Activated naive CD8-positive, alpha-beta T cell treated with anti-CD3 and anti-CD28 coated beads for 36 hours (primary cell): Measurements from ENCODE around the gene DLG2. TPM values are rescaled to one million over a fixed set of nuclear protein-coding genes. Genes with fewer than 3 reads are reported as not detected.

Source experiments
- DNase-seq: peaks from one replicate; pipeline ENCODE4 v3.0.0; 2021
- H3K27ac Mint-ChIP-seq: one replicate; pipeline ENCODE4 v1.8.0; 2022; ENCODE audit warnings: mild to moderate bottlenecking, moderate library complexity, mixed read lengths
- H3K27me3 Mint-ChIP-seq: one replicate; pipeline ENCODE4 v1.8.0; 2022; ENCODE audit warnings: mild to moderate bottlenecking, mixed read lengths
- H3K36me3 Mint-ChIP-seq: one replicate; pipeline ENCODE4 v1.8.0; 2021; ENCODE audit warnings: mild to moderate bottlenecking, mixed read lengths
- H3K4me1 Mint-ChIP-seq: one replicate; pipeline ENCODE4 v1.8.0; 2021; ENCODE audit warnings: mixed read lengths
- H3K4me3 Mint-ChIP-seq: one replicate; pipeline ENCODE4 v1.8.0; 2022; ENCODE audit warnings: mild to moderate bottlenecking, moderate library complexity, mixed read lengths
- H3K9me3 Mint-ChIP-seq: one replicate; pipeline ENCODE4 v1.8.0; 2022; ENCODE audit warnings: mixed read lengths
- total RNA-seq, 2 experiments: library from RNA; stranded (reverse); gene quantifications; one replicate each; pipeline ENCODE4 v1.2.3, GENCODE V29; 2021

DLG2 gene
- total RNA-seq, 2 experiments from 2014 or later = 1.7 to 1.9 TPM

- H3K27ac Mint-ChIP-seq = no peak overlapping the region
- no peaks in the 10 kb centered on the region for H3K27me3 Mint-ChIP-seq
- DNase-seq = no peak
- peaks cover 5% of the 10 kb centered on the region for H3K9me3 Mint-ChIP-seq
- H3K4me3 Mint-ChIP-seq = no peak overlapping the region
- no peaks in the 10 kb centered on the region for H3K4me1 Mint-ChIP-seq
- no peaks in the 10 kb centered on the region for H3K36me3 Mint-ChIP-seq
These were observed 1188.6 kb downstream of the DLG2 start for GRCh38 chr11:84438565-84438964.

- H3K4me1 Mint-ChIP-seq = no peaks in the 10 kb centered on the region
- H3K36me3 Mint-ChIP-seq = no peaks in the 10 kb centered on the region
- H3K9me3 Mint-ChIP-seq = peaks cover 5% of the 10 kb centered on the region
- no peak overlapping the region for H3K4me3 Mint-ChIP-seq
- H3K27ac Mint-ChIP-seq = no peak overlapping the region
- H3K27me3 Mint-ChIP-seq = no peaks in the 10 kb centered on the region
- no peak for DNase-seq
These were observed 1189.8 kb downstream of the DLG2 start for GRCh38 chr11:84437071-84437980.

DNA sequence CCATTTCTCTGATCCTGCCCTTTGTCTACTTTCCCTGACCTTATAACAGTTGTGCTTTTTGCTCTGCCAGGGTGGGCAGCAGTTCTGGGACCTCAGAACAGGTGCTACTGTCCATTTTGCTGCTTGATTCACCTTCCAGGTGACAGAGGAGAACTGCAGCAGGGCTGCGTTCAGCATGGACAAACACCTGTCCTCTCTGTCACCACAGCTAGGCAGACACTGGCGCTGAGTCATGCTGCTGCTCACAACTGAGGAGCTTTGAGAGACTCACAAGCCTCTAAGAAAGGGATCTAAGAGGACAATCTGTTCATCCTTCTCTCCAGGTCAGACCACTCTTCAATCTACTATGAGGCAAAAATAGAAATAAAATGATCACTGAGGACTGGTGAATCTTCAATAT lies 1196.5 kb downstream of the DLG2 start:
- Mint-ChIP-seq H3K27ac (no peak overlapping the region), H3K27me3 (no peaks in the 10 kb centered on the region), H3K4me3 (no peak overlapping the region), H3K4me1 (no peaks in the 10 kb centered on the region), H3K9me3 (no peaks in the 10 kb centered on the region), H3K36me3 (no peaks in the 10 kb centered on the region)
- no peak for DNase-seq

- H3K4me1 Mint-ChIP-seq = no peaks in the 10 kb centered on the region
- H3K27me3 Mint-ChIP-seq = no peaks in the 10 kb centered on the region
- no peak for DNase-seq
- peaks cover 8% of the 10 kb centered on the region for H3K9me3 Mint-ChIP-seq
- H3K27ac Mint-ChIP-seq = no peak overlapping the region
- no peaks in the 10 kb centered on the region for H3K36me3 Mint-ChIP-seq
- no peak overlapping the region for H3K4me3 Mint-ChIP-seq
These were observed 1201.5 kb downstream of the DLG2 start for GRCh38 chr11:84425673-84426072.

GRCh38 chr11:84420271-84420670 lies 1206.9 kb downstream of the DLG2 start:
- no peak overlapping the region for H3K4me3 Mint-ChIP-seq
- no peak for DNase-seq
- H3K4me1 Mint-ChIP-seq = no peaks in the 10 kb centered on the region
- no peaks in the 10 kb centered on the region for H3K36me3 Mint-ChIP-seq
- H3K27ac Mint-ChIP-seq = no peak overlapping the region
- H3K9me3 Mint-ChIP-seq = peaks cover 20% of the 10 kb centered on the region
- H3K27me3 Mint-ChIP-seq = no peaks in the 10 kb centered on the region

DNA sequence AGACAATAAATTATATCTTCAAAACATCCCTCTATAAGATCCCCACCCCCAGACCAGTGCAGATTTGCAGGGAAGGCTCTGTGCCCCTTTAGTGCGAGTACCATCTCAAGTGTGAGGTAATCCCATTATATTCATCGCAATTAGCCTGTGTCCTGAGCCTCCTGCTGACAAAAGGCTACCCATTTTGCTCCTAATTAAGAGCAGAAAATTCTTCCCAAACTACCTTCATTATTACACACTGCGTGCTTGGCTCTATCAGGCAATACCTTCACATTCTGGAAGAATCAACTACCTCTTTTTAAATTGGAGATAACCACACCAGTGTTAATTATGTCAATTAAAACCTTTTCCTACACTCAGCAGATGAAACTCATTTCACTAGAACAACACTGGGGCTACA lies 1207.5 kb downstream of the DLG2 start:
- Mint-ChIP-seq H3K9me3 (peaks cover 18% of the 10 kb centered on the region), H3K27ac (no peak overlapping the region), H3K4me1 (no peaks in the 10 kb centered on the region), H3K27me3 (no peaks in the 10 kb centered on the region), H3K4me3 (no peak overlapping the region), H3K36me3 (no peaks in the 10 kb centered on the region)
- DNase-seq = no peak

DNA sequence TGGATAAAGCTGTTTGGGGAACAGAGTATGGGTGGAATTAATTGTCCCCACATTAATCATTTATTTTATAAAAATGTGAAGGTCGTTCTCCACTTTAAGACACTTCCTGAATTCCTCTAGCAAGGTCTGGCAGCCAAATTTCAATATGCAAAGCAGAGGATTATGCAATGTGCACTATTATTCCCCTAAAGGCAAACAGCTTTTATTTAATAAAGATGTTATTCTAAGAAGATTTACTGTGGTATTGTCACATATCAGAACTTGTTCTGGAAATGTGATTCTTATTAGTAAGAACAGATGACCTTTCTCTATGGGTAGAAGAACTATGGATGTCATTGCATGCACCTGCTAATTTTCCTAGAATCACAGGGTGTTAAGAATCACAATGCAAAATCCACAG lies 1212.2 kb downstream of the DLG2 start:
- Mint-ChIP-seq H3K4me3 (no peak overlapping the region), H3K27ac (no peak overlapping the region), H3K9me3 (peaks cover 14% of the 10 kb centered on the region), H3K27me3 (no peaks in the 10 kb centered on the region), H3K4me1 (no peaks in the 10 kb centered on the region), H3K36me3 (no peaks in the 10 kb centered on the region)
- no peak for DNase-seq

DNA sequence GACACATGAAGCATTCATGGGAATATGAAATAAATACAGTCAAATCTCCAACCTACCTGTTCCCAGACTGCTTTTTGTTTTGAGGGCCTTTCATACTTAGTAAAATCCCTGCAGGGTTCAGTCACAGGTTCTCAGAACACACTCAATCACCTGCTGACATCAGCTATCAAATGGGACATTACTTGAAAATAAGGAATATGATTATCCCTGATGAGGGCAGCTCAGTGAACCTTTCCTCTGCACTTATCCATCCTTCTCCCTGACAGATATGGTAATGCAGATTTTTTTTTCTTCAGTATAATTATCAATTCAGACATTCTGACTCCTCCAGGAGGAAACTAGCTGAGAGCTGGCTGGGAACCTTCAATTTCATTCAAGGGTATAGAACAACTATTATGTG lies 1213.6 kb downstream of the DLG2 start:
- no peak overlapping the region for H3K27ac Mint-ChIP-seq

GRCh38 chr11:84412862-84413261 lies 1214.3 kb downstream of the DLG2 start:
- H3K27ac Mint-ChIP-seq = no peak overlapping the region

More for the DNA sequence above, 1213.6 kb downstream of the DLG2 start:
- Mint-ChIP-seq H3K27me3 (no peaks in the 10 kb centered on the region), H3K4me3 (no peak overlapping the region), H3K4me1 (no peaks in the 10 kb centered on the region), H3K36me3 (no peaks in the 10 kb centered on the region), H3K9me3 (peaks cover 11% of the 10 kb centered on the region)
- DNase-seq = no peak

DNA sequence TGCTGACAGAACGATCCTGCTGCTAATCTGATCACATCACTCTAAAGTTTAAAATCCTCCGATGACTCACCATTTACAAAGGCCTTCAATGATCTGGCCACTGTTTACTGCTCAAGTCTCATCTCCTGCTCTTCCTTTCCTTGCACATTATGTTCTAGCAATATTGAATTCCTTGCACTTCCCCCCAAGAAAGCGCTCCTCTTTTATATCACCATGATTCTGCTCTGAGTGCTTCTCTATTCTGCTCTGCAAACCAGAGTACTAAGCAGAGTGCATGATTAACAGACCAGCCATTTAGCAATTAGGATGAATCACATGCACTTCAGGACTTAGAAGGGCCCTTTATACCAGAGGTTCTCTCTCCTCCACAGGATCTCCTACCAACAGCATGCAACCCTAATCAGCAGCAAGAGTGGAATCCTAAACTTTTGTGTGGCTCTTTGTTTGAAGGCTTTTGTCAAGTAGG lies 1218.2 kb downstream of the DLG2 start:
- H3K4me1 Mint-ChIP-seq = no peaks in the 10 kb centered on the region
- H3K9me3 Mint-ChIP-seq = peaks cover 2% of the 10 kb centered on the region
- H3K27me3 Mint-ChIP-seq = no peaks in the 10 kb centered on the region
- DNase-seq = no peak
- no peak overlapping the region for H3K4me3 Mint-ChIP-seq
- no peaks in the 10 kb centered on the region for H3K36me3 Mint-ChIP-seq
- H3K27ac Mint-ChIP-seq = no peak overlapping the region

More at GRCh38 chr11:84412862-84413261, 1214.3 kb downstream of the DLG2 start:
- DNase-seq = no peak
- Mint-ChIP-seq H3K4me1 (no peaks in the 10 kb centered on the region), H3K27me3 (no peaks in the 10 kb centered on the region), H3K36me3 (no peaks in the 10 kb centered on the region), H3K9me3 (peaks cover 11% of the 10 kb centered on the region), H3K4me3 (no peak overlapping the region)

- Mint-ChIP-seq H3K9me3 (peaks cover 3% of the 10 kb centered on the region), H3K27me3 (no peaks in the 10 kb centered on the region), H3K4me3 (no peak overlapping the region), H3K27ac (no peak overlapping the region), H3K4me1 (no peaks in the 10 kb centered on the region), H3K36me3 (no peaks in the 10 kb centered on the region)
- no peak for DNase-seq
These were observed 1220.1 kb downstream of the DLG2 start for GRCh38 chr11:84407091-84407490.

- DNase-seq = no peak
- H3K4me3 Mint-ChIP-seq = no peak overlapping the region
- H3K27me3 Mint-ChIP-seq = no peaks in the 10 kb centered on the region
- H3K27ac Mint-ChIP-seq = no peak overlapping the region
- peaks cover 3% of the 10 kb centered on the region for H3K9me3 Mint-ChIP-seq
- H3K36me3 Mint-ChIP-seq = no peaks in the 10 kb centered on the region
- no peaks in the 10 kb centered on the region for H3K4me1 Mint-ChIP-seq
These were observed 1229.0 kb downstream of the DLG2 start for GRCh38 chr11:84398017-84398626.

DNA sequence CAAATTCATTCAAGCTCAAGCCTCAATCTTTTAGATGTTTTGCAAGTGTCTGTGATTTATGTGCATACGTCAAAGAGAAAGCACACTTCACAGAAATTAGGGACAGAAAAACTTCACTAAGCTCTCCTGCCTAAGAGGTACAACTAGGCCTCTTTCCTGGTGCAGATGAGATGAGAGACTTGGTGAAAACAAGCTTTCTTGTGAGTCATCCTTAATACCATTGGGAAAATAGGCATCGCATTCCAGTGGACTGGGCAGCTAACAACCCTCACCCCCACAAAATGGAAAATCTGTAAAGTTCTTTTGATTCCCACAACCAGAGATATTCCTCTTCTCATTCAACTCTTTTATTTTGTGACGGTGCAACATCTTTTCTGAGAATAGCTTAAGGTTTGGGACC lies 1230.6 kb downstream of the DLG2 start:
- Mint-ChIP-seq H3K9me3 (peaks cover 3% of the 10 kb centered on the region), H3K27ac (no peak overlapping the region), H3K27me3 (no peaks in the 10 kb centered on the region), H3K4me3 (no peak overlapping the region), H3K36me3 (no peaks in the 10 kb centered on the region), H3K4me1 (no peaks in the 10 kb centered on the region)
- DNase-seq = no peak

- no peak overlapping the region for H3K4me3 Mint-ChIP-seq
- H3K4me1 Mint-ChIP-seq = no peaks in the 10 kb centered on the region
- no peaks in the 10 kb centered on the region for H3K36me3 Mint-ChIP-seq
- no peak for DNase-seq
- no peaks in the 10 kb centered on the region for H3K27me3 Mint-ChIP-seq
- no peak overlapping the region for H3K27ac Mint-ChIP-seq
- peaks cover 1% of the 10 kb centered on the region for H3K9me3 Mint-ChIP-seq
These were observed 1236.6 kb downstream of the DLG2 start for GRCh38 chr11:84390441-84391078.

GRCh38 chr11:84389696-84390095 lies 1237.4 kb downstream of the DLG2 start:
- no peak overlapping the region for H3K27ac Mint-ChIP-seq
- H3K4me1 Mint-ChIP-seq = no peaks in the 10 kb centered on the region
- no peak overlapping the region for H3K4me3 Mint-ChIP-seq
- DNase-seq = no peak
- H3K9me3 Mint-ChIP-seq = no peaks in the 10 kb centered on the region
- no peaks in the 10 kb centered on the region for H3K36me3 Mint-ChIP-seq
- H3K27me3 Mint-ChIP-seq = no peaks in the 10 kb centered on the region
